HG02642 (cell line): ENCODE measurements around the gene SLC51A.

Source experiments
- ATAC-seq: cut with Tn5 transposase; IDR thresholded peaks from one replicate; pipeline ENCODE4 v1.9.1; 2021; ENCODE audit warnings: mild to moderate bottlenecking; ENCODE audit not compliant: unreplicated experiment, poor library complexity

Gene SLC51A

DNA sequence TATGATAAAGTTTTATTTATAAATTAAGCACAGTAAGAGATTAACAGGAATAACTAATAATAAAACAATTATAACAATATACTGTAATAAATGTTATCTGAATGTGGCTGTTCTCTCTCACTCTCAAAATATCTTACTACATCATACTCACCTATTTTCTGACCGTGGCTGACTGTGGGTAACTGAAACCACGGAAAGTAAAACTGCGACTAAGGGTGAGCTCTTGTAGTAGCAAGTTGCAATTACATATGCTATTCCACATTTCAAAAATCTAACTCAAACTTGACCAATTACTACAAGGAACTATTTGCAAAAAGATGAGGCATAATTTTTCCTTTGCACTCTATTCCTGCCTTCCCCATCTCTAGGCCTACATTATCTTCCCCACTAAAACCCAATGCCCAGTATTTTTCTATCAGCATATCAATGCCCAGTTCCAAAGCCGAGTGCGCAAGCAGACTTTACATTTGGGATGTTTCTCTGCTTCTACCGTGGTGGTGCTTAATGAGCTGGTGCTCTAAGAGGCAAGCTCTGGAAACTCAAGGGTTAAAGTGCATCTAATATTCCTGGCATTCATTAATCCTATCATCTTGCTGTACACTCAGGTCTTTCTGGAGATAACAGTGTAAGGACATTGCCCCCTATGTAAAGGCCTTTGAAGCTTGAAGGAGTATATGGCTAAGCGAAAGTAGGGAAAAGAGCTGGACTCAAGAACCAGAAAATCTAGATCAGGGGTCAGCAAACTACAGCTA lies 64.5 kb downstream of the SLC51A start:
- peak; percentile 50 for ATAC-seq

DNA sequence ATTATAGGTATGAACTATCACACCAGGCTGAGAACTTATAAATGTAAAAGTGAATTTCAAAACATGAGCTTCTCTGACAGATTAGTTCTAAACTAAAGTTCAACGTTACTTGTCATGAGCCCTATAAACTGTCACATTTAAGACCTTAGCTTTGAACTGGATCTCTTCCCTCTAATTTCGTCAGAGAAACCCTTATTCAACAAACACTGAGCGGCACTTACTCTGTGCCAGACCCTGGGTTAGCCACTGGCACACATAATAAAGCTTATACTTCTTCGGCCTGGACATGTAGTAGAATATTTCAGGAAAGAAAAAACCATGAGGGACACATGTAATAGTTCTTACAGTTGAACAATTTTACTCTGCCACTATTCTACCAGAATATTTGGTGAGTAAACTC lies 65.6 kb downstream of the SLC51A start:
- no peak for ATAC-seq
